HG03139 (cell line): ENCODE results near the gene LCLAT1.
"Not testable (repeated sequence)": the region's sequence is repeated elsewhere in the genome, so short reads cannot be mapped to it uniquely, and the experiment has no call there.

Experiments used
- ATAC-seq: cut with Tn5 transposase; IDR thresholded peaks from one replicate; pipeline ENCODE4 v1.9.1; 2021; ENCODE audit not compliant: unreplicated experiment

Gene LCLAT1

DNA sequence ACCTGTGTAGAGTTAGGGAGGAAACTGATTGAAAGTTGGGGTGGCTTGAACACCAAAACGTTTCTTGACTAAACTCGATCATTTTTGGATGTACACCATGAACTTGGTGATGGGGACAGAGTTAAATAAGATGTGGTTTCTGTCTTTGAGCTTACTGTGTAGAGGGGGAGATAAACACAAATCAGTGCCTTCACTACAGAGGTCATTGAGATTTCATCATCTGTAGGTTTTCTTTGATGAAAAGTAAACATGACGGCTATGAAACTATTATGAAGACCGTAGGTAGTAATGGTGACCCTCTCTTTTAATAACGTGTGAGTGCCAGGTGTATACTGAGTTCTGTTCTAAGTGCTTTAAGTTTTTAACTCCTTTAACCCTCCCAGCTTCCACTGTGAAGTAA is 6.5 kb downstream of the LCLAT1 start:
- ATAC-seq, result no peak

DNA sequence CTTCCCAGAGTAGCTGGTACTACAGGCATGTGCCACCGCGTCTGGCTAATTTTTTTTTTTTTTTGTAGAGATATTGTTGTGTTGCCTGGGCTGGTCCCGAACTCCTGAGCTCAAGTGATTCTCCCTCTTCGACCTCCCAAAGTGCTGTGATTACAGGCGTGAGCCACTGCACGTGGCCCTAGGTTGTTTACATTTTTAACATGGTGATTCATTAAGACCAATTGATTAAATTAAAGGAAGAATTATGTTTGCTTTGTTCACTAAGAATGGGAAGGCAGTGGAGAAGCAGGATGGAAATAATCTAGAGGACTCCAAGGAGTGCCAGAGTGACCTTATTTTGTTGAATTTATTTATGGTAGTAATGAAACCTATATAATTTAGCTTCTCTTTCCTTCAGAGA is 7.5 kb downstream of the LCLAT1 start:
- ATAC-seq, result no peak

DNA sequence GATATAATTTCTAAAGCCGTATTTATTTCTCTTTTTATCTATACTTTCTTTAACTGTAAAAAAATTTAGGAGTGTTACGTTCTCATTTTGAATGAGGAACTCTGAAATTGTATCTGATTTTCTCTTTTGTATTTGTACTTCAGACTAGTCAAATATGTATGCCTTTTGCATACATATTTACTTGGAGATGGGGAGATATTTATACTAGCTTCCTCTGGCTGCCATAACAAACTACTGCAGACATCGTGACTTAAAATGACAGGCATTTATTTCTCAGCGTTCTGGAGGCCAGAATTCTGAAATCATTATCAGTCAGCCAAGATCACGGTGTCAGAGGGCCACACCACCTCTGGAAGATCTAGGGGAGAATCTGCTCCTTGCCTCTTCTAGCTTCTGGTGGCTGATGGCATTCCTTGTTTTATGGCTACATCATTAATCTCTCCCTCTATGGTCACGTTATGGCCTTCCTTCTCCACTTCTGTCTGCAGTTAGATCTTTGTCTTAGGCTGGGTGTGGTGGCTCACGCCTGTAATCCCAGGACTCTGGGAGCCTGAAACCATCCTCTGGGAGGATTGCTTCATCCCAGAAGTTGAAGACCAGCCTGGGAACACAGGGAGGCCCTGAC is 8.2 kb downstream of the LCLAT1 start:
- ATAC-seq, result no peak

DNA sequence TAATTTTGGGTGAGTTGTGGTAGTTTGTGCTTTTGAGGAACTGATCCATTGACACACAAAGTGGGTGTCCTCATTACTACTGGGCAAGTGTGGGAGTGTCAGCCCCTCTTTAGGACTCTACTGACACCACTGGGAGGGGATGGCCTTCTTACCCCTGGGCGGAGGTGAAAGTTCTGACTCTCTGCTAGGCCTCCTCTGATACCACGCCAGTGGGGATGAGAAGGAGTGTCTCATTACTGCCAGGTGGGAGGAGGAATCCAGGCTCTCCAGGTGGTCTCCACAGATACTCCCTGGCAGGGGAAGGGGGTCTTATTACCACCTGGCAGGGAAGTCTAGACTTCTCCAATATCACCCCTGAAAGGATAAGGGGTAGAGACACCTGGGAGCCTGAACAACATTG is 9.1 kb downstream of the LCLAT1 start:
- no peak for ATAC-seq

- no peak for ATAC-seq
Measured at GRCh38 chr2:30456579-30456978, 9.5 kb downstream of the LCLAT1 start.

DNA sequence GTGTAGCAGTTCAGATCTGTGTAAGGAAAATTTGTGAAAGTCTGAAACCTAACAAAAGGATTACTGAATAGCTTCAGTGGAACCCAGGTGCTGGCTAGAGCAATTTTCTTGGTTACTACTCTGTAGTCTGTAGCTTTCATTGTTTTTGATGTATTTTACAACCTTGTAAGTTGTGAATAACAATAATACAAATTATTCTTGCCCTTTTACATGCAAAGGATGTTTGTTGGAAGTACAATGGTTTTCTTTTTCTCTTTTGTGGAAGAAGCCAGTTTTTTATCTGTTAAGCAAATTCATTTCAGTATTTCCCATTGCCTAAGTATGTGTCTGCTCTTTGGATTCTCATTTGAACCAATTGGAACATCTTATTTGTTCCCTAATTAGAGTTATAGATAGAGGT is 10.2 kb downstream of the LCLAT1 start:
- no peak for ATAC-seq

- no peak for ATAC-seq
Measured at GRCh38 chr2:30459140-30459539, 12.1 kb downstream of the LCLAT1 start.

- no peak for ATAC-seq
Measured at GRCh38 chr2:30462131-30462857, 15.2 kb downstream of the LCLAT1 start.

GRCh38 chr2:30463535-30463934 is 16.5 kb downstream of the LCLAT1 start:
- ATAC-seq, result no peak

GRCh38 chr2:30464544-30465170 is 17.6 kb downstream of the LCLAT1 start:
- no peak for ATAC-seq

- no peak for ATAC-seq
Measured at GRCh38 chr2:30465171-30465545, 18.1 kb downstream of the LCLAT1 start.

DNA sequence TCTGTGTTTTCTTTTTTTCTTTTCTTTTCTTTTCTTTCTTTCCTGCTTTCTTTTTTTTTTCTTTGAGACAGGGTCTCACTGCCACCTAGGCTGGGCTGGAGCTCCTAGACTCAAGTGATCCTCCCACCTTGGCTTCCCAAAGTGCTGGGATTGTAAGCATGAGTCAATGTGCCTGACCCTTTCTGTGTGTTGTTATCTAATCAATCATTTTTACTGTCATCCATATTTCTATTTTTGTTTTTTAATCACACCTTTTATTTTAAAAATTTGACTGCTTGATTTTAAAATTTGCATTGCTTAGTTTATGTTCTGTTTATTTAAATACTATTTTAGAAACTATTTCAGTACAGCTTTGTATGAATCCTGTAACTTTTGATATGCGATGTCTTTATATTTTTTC is 19.2 kb downstream of the LCLAT1 start:
- ATAC-seq, result no peak

DNA sequence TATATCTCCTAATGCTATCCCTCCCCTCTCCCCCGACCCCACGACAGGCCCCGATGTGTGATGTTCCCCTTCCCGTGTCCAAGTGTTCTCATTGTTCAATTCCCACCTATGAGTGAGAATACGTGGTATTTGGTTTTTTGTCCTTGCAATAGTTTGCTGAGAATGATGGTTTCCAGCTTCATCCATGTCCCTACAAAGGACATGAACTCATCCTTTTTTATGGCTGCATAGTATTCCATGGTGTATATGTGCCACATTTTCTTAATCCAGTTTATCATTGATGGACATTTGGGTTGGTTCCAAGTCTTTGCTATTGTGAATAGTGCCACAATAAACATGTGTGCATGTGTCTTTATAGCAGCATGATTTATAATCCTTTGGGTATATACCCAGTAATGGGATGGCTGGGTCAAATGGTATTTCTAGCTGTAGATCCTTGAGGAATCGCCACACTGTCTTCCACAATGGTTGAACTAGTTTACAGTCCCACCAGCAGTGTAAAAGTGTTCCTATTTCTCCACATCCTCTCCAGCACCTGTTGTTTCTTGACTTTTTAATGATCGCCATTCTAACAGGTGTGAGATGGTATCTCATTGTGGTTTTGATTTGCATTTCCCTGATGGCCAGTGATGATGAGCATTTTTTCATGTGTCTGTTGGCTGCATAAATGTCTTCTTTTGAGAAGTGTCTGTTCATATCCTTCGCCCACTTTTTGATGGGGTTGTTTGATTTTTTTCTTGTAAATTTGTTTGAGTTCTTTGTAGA is 20.2 kb downstream of the LCLAT1 start:
- not testable (repeated sequence) for ATAC-seq

DNA sequence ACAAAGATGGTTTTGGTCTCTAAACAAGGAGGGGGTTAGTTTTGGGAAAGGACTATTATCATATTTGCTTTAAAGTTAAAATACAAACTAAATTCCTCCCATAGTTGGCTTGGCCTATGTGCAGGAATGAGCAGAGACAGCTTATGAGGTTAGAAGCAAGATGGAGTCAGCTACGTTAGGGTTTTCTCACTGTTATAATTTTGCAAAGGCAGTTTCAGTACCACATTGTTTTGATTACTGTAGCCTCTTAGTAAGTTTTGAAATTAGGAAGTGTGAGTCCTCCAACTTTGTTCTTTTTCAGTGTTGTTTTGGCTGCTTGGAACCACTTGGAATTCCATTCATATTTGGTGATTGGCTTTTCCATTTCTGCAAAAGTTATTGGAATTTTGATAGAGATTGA is 23.4 kb downstream of the LCLAT1 start:
- ATAC-seq, result no peak

- ATAC-seq, result no peak
Measured at GRCh38 chr2:30472326-30472725, 25.3 kb downstream of the LCLAT1 start.

DNA sequence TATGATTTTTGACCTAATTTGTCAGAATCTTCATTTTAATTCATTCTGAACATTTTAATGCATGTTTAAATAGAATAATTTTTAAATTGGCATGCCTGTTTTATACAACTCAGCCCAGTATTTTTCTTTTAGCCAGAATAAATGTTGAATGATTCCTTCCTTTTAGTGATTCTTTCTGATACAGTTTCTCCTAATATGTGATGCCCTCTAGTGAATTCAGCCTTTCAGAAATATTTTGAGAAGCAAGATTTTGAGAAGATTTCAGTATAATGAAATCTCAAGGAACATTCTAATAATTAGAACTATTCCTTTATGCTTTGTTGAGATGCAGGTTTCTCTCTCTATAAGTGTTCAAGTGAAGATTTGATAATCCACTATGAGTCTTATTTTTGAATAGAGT is 28.5 kb downstream of the LCLAT1 start:
- ATAC-seq, result no peak

DNA sequence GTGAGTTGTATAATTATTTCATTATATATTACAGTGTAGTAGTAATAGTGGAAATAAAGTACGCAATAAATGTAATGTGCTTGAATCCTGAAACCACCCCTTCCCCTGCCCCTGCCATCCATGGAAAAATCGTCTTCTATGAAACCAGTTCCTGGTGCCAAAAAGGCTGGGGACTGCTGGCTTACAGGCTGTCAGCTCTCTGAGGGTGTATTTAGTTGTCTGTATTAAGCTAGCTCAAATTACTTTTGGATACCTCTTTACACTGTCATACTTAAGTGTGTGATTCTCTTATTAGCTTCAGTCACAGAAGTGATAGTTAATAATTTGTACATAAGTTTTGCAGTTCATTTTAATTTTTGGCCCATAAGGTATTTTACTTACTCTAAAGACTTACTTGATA is 29.6 kb downstream of the LCLAT1 start:
- no peak for ATAC-seq

GRCh38 chr2:30480703-30481322 is 33.8 kb downstream of the LCLAT1 start:
- ATAC-seq, result no peak

GRCh38 chr2:30481323-30481800 is 34.3 kb downstream of the LCLAT1 start:
- no peak for ATAC-seq

DNA sequence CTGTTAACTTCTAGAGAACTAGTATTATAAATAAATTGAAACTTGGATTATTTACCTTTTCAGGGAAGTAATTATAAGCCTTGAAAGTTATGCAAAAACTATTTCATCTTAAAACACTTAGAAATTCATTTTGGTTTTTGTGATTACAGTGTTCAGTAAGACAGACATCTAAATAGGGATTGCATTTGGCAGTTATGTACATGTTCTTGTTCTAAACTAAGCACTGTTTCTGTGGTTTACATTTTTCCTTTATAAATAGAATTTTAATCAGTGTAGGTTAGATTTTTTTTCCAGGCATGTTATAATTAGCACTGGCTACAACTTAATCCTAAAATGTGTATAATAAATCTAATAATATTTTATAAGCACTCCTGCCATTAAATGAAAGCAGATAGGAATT is 35.0 kb downstream of the LCLAT1 start:
- ATAC-seq, result no peak

DNA sequence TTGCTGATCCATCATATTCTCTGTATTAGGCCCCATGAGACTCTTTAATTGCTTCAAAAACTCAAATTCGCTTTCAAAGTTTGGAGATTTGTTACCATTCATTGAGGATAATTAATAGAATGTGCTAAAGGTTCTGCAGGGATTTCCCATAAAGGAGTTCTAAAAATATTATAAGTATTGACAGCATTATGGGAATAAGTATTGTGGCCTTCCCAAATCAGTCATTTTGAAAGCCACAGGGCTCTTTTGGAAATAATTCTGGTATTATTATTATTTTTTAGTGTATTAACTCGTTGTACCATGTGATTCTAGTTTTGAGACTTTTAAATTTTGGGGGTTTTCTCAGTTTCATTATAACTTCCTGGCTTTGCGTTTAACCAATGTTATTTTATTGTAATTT is 37.1 kb downstream of the LCLAT1 start:
- no peak for ATAC-seq
